Measurements from ENCODE around the gene ENTPD5.
"Not testable (repeated sequence)": the region's sequence is repeated elsewhere in the genome, so short reads cannot be mapped to it uniquely, and the experiment has no call there.

ENTPD5 gene

DNA sequence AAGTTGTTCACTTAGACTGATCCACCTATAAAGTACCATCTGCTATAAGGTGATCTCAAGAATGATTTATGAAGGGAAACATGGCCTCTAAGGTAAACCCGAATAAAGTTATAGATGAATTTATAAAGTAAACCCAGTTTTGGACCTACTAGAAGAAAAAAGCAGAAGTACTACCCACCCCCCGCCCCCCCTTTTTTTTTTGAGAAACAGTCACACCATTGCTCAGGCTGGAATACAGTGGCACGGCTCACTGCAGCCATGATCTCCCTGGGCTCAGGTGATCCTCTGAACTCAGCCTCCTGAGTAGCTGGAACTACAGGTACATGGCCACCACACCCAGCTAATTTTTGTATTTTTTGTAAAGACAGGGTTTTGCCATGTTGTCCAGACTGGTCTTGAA, 3.9 kb downstream of the ENTPD5 start:
- no peak for DNase-seq (ENCODE audit: low spot score)
- TF ChIP-seq, protein P1, sequence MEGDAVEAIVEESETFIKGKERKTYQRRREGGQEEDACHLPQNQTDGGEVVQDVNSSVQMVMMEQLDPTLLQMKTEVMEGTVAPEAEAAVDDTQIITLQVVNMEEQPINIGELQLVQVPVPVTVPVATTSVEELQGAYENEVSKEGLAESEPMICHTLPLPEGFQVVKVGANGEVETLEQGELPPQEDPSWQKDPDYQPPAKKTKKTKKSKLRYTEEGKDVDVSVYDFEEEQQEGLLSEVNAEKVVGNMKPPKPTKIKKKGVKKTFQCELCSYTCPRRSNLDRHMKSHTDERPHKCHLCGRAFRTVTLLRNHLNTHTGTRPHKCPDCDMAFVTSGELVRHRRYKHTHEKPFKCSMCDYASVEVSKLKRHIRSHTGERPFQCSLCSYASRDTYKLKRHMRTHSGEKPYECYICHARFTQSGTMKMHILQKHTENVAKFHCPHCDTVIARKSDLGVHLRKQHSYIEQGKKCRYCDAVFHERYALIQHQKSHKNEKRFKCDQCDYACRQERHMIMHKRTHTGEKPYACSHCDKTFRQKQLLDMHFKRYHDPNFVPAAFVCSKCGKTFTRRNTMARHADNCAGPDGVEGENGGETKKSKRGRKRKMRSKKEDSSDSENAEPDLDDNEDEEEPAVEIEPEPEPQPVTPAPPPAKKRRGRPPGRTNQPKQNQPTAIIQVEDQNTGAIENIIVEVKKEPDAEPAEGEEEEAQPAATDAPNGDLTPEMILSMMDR (conservative IDR thresholded peaks at IDR 0.05; ENCODE audit: low read depth), result no peak
- POLR2A ChIA-PET (ENCODE audit: low non-redundant PET), result no interaction called here
- CTCF ChIA-PET, result no interaction called here
- no peak overlapping the region for H3K27ac ChIP-seq

DNA sequence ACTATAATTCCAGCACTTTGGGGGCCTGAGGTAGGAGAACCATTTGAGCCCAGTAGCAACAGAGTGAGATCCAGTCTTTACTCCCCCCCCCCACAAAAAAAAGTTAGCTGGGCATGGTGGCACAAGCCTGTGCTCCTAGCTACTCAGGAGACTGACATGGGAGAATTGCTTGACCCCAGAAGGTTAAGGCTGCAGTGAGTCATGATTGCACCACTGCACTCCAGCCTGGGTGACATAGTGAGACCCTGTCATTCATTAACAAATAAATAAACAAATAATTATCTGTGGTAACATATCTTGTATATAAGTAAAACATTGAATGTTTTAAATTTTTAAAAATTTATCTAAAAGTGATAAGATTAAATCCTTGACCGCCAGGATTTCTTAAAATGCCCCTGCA, 4.8 kb downstream of the ENTPD5 start:
- no peak overlapping the region for H3K27ac ChIP-seq
- POLR2A ChIA-PET (ENCODE audit: low non-redundant PET), result no interaction called here
- TF ChIP-seq, protein P1 (conservative IDR thresholded peaks at IDR 0.05; ENCODE audit: low read depth), result no peak
- CTCF ChIA-PET, result interaction anchor here (0.7 kb wide), 1 partner anchor 55 kb away, joined by 4 read pairs; no protein-coding TSS in a partner anchor
- no peak for DNase-seq (ENCODE audit: low spot score)

DNA sequence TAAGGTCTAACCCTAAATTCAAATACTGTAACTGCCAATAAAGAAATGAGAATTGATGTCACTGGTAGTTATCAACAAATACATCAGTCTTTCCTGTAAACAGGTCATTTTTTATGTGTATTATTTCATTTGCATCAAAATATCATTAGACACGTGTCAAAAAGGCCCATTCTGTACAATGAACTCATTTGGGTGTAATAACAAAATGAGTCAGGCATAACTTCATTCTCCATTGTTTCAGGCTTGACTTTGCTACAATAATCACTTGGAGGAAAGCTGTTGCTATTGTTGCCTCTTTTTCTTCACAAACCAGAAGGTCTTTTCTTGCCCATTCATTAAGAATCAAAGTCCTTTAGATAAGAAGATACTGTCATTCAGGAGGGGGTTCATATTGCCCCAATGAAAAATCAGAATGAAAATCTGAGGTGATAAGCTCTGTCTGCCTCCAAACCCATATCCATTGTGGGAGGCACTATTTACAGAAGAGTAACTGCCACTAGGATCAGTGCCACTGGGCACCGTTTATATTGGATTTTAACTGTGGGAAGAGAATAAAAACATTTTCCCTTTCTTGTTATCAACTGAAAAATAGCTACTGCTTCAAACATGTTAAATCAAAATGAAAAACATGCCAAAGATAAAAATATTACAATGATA, 10.1 kb downstream of the ENTPD5 start:
- ChIA-PET CTCF (no interaction called here), POLR2A (ENCODE audit: low non-redundant PET) (no interaction called here)
- TF ChIP-seq, protein P1 (conservative IDR thresholded peaks at IDR 0.05; ENCODE audit: low read depth), result no peak
- no peak for DNase-seq (ENCODE audit: low spot score)
- H3K27ac ChIP-seq, result no peak overlapping the region

DNA sequence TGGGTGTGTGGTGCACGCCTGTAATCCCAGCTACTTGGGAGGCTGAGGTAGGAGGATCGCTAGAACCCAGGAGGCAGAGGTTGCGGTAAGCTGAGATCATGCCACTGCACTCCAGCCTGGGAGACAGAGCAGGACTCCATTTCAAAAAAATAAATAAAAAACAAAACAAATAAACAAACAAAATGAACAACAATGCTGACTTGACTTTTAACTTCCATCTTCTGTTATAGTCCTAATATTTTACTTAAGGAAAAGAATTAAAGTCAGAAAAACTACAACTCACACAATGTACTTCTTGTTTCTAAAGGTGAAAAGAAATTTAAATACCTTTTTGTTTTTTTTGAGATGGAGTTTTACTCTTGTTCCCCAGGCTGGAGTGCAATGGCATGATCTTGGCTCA, 13.4 kb downstream of the ENTPD5 start:
- POLR2A ChIA-PET (ENCODE audit: low non-redundant PET); H3K27ac ChIP-seq; DNase-seq (ENCODE audit: low spot score); CTCF ChIA-PET: not testable (repeated sequence)

DNA sequence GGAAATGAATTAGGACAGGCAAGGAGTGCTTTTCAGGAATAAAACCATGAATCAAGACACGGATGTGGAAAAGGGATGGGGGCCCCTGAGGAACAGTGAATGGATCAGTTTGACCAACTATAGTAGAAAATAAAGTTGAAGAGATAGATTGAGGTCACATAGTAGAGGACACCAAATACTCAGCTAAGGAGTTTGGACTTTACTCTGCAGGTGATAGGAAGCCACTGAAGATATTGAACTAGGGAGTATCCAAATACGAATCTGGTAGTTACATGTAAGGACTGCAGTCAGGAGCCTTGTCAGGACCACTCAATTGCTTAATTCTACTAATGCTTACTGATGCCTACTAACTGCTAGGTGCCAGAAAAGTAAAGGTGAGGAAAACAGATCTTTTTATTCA, 20.4 kb downstream of the ENTPD5 start:
- CTCF ChIA-PET, result no interaction called here
- POLR2A ChIA-PET (ENCODE audit: low non-redundant PET), result no interaction called here
- DNase-seq (ENCODE audit: low spot score), result no peak
- TF ChIP-seq, protein P1 (conservative IDR thresholded peaks at IDR 0.05; ENCODE audit: low read depth), result no peak
- H3K27ac ChIP-seq, result no peak overlapping the region

DNA sequence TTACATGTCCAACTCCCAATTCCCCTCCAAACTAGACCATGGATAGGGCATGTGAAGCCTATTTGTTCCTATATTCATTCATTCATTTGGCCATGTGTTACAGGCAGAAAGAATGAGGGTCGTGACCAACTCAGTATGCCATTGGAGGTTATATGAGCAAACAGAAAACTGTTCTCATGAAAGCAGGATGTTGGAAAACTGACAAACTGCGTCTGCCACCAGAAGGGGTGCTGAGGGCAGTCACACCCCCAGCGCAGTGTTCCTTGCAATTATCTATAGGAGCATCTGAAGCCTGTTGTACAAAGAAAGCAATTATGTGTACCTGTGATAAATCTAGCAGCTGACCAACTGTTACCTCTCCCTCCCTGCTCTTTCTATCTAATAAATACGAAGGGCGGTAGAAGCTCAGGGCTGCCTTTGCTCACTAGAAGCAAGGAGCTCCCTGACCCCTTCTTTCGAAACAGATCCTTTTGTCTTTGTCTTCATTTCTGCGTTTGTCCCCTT, 21.1 kb downstream of the ENTPD5 start:
- POLR2A ChIA-PET (ENCODE audit: low non-redundant PET), result no interaction called here
- TF ChIP-seq, protein P1 (conservative IDR thresholded peaks at IDR 0.05; ENCODE audit: low read depth), result no peak
- CTCF ChIA-PET, result interaction anchor here (0.5 to 0.7 kb wide), 2 partner anchors 35 to 193 kb away, joined by 3 to 10 read pairs; no protein-coding TSS in a partner anchor
- H3K27ac ChIP-seq, result no peak overlapping the region
- DNase-seq (ENCODE audit: low spot score), result no peak

DNA sequence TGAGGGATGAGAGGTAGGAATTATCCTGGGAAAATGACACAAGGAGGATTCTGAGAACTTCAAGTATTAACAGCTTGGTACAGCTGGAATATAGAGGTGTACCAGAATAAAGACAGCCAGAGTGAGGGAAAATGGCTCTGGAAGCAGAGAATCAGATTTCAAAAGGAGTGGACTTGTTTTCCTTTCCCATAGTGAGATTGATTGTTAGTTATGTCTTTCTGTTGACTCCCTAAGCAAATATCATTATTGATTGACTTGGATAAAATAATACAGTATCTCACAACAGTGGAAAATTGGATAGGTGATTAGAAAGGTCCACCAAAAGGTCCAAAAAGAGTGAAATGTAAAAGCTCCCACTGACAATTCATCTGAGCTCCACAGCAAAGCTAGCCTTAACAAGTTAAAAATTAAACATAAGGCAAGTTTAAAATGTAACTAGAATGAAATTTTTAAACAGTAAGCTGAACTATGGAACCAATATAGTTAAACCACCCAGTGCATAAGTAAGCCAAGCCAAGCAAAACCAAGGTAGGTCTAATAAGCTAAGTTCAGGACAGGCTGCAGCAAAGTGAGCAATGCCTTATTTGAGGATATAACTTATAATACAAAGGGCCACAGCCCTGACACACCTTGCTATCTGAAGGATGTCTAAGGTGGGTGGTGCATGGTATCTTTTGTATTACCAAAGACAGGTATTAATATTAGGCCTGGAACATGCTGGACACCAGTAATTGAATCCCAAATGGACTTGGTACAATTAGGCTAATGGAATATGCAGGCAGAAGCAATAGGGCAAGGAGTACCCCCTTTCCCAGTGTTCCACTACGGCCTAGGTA, 21.8 kb downstream of the ENTPD5 start:
- no peak for DNase-seq (ENCODE audit: low spot score)
- no peak overlapping the region for H3K27ac ChIP-seq
- CTCF ChIA-PET, result interaction anchor here (0.5 kb wide), 1 partner anchor 35 kb away, joined by 10 read pairs; no protein-coding TSS in a partner anchor
- TF ChIP-seq, protein P1 (conservative IDR thresholded peaks at IDR 0.05; ENCODE audit: low read depth), result no peak
- POLR2A ChIA-PET (ENCODE audit: low non-redundant PET), result no interaction called here

All from RWPE1 (cell line).